Subcutaneous adipose tissue (tissue), 4 donors: ENCODE data around the gene CHST9. TPM values are rescaled to one million over a fixed set of nuclear protein-coding genes. Genes with fewer than 3 reads are reported as not detected.

Experiments
- CTCF ChIP-seq: fragments of 450-650 bp; IDR thresholded peaks from one replicate; pipeline ENCODE4 v1.5.1; 2016; ENCODE audit warnings: low read depth, mild to moderate bottlenecking, control low read depth, antibody characterized with exemption, moderate library complexity
- total RNA-seq, 4 donors: library from RNA; depleted of rRNA; stranded (reverse); fragments of >200 nt; gene quantifications; one replicate each; pipeline ENCODE4 v1.1.0, GENCODE V29; 2016

CHST9 gene
- total RNA-seq, 4 donors from 2014 or later, result not detected

- no peak for TF ChIP-seq CTCF
Observed at GRCh38 chr18:27164905-27165304, 20.2 kb downstream of the CHST9 start.

- TF ChIP-seq CTCF, result no peak
Observed at GRCh38 chr18:27144672-27145071, 40.4 kb downstream of the CHST9 start.

GRCh38 chr18:27143580-27144287, 41.4 kb downstream of the CHST9 start:
- TF ChIP-seq CTCF, result no peak

- no peak for TF ChIP-seq CTCF
Observed at GRCh38 chr18:27142891-27143290, 42.2 kb downstream of the CHST9 start.

GRCh38 chr18:27141876-27142275, 43.2 kb downstream of the CHST9 start:
- no peak for TF ChIP-seq CTCF

GRCh38 chr18:27138079-27138478, 47.0 kb downstream of the CHST9 start:
- TF ChIP-seq CTCF, result no peak

GRCh38 chr18:27136208-27136535, 48.9 kb downstream of the CHST9 start:
- no peak for TF ChIP-seq CTCF
